Lower leg skin (tissue), 4 donors: ENCODE results near the gene KRT78. TPM values are rescaled to one million over a fixed set of nuclear protein-coding genes. Genes with fewer than 3 reads are reported as not detected.

Experiments
- DNase-seq, 2 donors: peaks; one replicate each; pipeline ENCODE4 v3.0.0-alpha.2; 2019; ENCODE audit warnings: low spot score in 2 of 2
- H3K4me3 ChIP-seq: fragments of 200-600 bp; sonication (generic); 2 replicates; pipeline ENCODE4 v1.5.1; 2017; ENCODE audit warnings: mild to moderate bottlenecking, low read depth; ENCODE audit not compliant: poor library complexity, severe bottlenecking
- POLR2A ChIP-seq, 2 donors: fragments of 450-650 bp; IDR thresholded peaks; one replicate each; pipeline ENCODE4 v1.6.1; 2016 to 2017; ENCODE audit warnings: antibody characterized with exemption in 2 of 2, mild to moderate bottlenecking in 1 of 2, moderate library complexity in 1 of 2
- WGBS, 2 donors: methylation state at CpG; one replicate each; pipeline ENCODE4 v1.1.5; 2018; 5-methylcytosine and 5-hydroxymethylcytosine counted together
- intact Hi-C: fragments of 100-400 bp; cut with DNase I; formaldehyde crosslinking; loops from one replicate; pipeline ENCODE4 v1.15.0; 2023; ENCODE audit warnings: low total_unique reads
- total RNA-seq, 4 donors: library from RNA; depleted of rRNA; stranded (reverse); fragments of >200 nt; gene quantifications; one replicate each; pipeline ENCODE4 v1.1.0, GENCODE V29; 2016
- TF ChIP-seq, protein P1 (sequence below), 3 donors: fragments of 450-650 bp; IDR thresholded peaks; one replicate each; pipeline ENCODE4 v1.5.1; 2016; ENCODE audit warnings: antibody characterized with exemption in 3 of 3, mild to moderate bottlenecking in 3 of 3, moderate library complexity in 2 of 3

KRT78 gene
- total RNA-seq, 4 donors from 2014 or later: 114 to 250 (median 183) TPM

GRCh38 chr12:52838609-52839435 lies 10.0 kb downstream of the KRT78 start:
- 69 to 84% methylated on average over 11 to 14 of the region's 14 CpGs for WGBS, 2 donors
- intact Hi-C loops: no loop called here

GRCh38 chr12:52837781-52838608 lies 10.8 kb downstream of the KRT78 start:
- no peak for DNase-seq
- TF ChIP-seq POLR2A (IDR thresholded peaks at IDR 0.05): no peak
- TF ChIP-seq, protein P1, sequence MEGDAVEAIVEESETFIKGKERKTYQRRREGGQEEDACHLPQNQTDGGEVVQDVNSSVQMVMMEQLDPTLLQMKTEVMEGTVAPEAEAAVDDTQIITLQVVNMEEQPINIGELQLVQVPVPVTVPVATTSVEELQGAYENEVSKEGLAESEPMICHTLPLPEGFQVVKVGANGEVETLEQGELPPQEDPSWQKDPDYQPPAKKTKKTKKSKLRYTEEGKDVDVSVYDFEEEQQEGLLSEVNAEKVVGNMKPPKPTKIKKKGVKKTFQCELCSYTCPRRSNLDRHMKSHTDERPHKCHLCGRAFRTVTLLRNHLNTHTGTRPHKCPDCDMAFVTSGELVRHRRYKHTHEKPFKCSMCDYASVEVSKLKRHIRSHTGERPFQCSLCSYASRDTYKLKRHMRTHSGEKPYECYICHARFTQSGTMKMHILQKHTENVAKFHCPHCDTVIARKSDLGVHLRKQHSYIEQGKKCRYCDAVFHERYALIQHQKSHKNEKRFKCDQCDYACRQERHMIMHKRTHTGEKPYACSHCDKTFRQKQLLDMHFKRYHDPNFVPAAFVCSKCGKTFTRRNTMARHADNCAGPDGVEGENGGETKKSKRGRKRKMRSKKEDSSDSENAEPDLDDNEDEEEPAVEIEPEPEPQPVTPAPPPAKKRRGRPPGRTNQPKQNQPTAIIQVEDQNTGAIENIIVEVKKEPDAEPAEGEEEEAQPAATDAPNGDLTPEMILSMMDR (IDR thresholded peaks at IDR 0.05): no peak
- H3K4me3 ChIP-seq: no peak overlapping the region
- intact Hi-C loops: no loop called here
- 89 to 91% methylated on average over 6 of the region's 6 CpGs for WGBS, 2 donors

More at GRCh38 chr12:52838609-52839435, 10.0 kb downstream of the KRT78 start:
- no peak for TF ChIP-seq POLR2A (IDR thresholded peaks at IDR 0.05)
- TF ChIP-seq, protein P1 (IDR thresholded peaks at IDR 0.05): no peak
- H3K4me3 ChIP-seq: no peak overlapping the region
- no peak for DNase-seq

GRCh38 chr12:52837413-52837741 lies 11.4 kb downstream of the KRT78 start:
- DNase-seq: no peak
- no peak overlapping the region for H3K4me3 ChIP-seq
- intact Hi-C loops: no loop called here
- 60 to 68% methylated on average over 9 of the region's 9 CpGs for WGBS, 2 donors
- TF ChIP-seq, protein P1 (IDR thresholded peaks at IDR 0.05): no peak
- no peak for TF ChIP-seq POLR2A (IDR thresholded peaks at IDR 0.05)

GRCh38 chr12:52836491-52837412 lies 12.0 kb downstream of the KRT78 start:
- 83 to 84% methylated on average over 9 of the region's 9 CpGs for WGBS, 2 donors
- intact Hi-C loops: no loop called here
- TF ChIP-seq, protein P1 (IDR thresholded peaks at IDR 0.05): no peak
- TF ChIP-seq POLR2A (IDR thresholded peaks at IDR 0.05): no peak
- no peak for DNase-seq
- H3K4me3 ChIP-seq: no peak overlapping the region

DNA sequence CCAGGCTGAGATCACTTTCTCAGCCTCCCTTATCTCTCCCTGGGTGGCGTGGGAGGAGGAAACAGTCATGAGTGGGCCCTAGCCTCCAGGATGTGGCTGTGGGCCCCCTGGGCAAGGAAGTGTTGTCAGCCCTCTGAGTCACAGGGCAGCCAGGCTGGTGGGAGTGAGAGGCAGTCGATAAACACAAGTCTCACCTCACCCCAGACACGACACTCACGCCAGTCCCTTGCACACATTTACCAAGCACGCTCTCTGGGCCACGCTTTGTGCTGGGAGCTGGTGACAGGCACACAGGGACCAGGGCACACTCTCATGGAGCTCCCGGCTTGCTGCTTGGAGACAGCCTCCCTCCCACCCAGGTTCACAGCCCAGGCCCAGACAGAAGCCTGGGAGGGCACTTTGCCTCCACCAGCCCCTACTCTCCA lies 12.7 kb downstream of the KRT78 start:
- WGBS, 2 donors: 79 to 80% methylated on average over 7 of the region's 7 CpGs
- DNase-seq: no peak
- no peak overlapping the region for H3K4me3 ChIP-seq
- no peak for TF ChIP-seq POLR2A (IDR thresholded peaks at IDR 0.05)
- TF ChIP-seq, protein P1 (IDR thresholded peaks at IDR 0.05): no peak
- intact Hi-C loops: no loop called here
